Panc1 (cell line): ENCODE data around the gene PLAAT4.

ENCODE experiments used
- POLR2AphosphoS5 ChIP-seq: IDR thresholded peaks from 2 replicates; pipeline ENCODE4 v1.6.1; 2012; ENCODE audit warnings: mild to moderate bottlenecking, low read depth, low read length, moderate library complexity
- REST ChIP-seq, 2 experiments: IDR thresholded peaks; 2 replicates each; pipeline ENCODE4 v1.6.1; 2011 to 2012; ENCODE audit warnings: low read depth in 2 of 2, control low read depth in 1 of 2, low read length in 1 of 2, mild to moderate bottlenecking in 1 of 2, moderate library complexity in 1 of 2; ENCODE audit not compliant: insufficient read depth in 1 of 2
- TCF7L2 ChIP-seq: IDR thresholded peaks from 2 replicates; pipeline ENCODE4 v1.6.1; 2011; ENCODE audit warnings: mild to moderate bottlenecking, low read depth, low read length, inconsistent platforms
- TF ChIP-seq, protein P1 (sequence below): fragments of 450-650 bp; IDR thresholded peaks from 2 replicates; pipeline ENCODE4 v1.5.1; 2017; ENCODE audit warnings: mild to moderate bottlenecking

- TF ChIP-seq POLR2AphosphoS5 (no peak), REST (IDR thresholded peaks at IDR 0.05; ENCODE audit: insufficient read depth in 1 of 2, low read depth in 2 of 2, low read length in 1 of 2) (no peak), TCF7L2 (no peak)
- TF ChIP-seq, protein P1, sequence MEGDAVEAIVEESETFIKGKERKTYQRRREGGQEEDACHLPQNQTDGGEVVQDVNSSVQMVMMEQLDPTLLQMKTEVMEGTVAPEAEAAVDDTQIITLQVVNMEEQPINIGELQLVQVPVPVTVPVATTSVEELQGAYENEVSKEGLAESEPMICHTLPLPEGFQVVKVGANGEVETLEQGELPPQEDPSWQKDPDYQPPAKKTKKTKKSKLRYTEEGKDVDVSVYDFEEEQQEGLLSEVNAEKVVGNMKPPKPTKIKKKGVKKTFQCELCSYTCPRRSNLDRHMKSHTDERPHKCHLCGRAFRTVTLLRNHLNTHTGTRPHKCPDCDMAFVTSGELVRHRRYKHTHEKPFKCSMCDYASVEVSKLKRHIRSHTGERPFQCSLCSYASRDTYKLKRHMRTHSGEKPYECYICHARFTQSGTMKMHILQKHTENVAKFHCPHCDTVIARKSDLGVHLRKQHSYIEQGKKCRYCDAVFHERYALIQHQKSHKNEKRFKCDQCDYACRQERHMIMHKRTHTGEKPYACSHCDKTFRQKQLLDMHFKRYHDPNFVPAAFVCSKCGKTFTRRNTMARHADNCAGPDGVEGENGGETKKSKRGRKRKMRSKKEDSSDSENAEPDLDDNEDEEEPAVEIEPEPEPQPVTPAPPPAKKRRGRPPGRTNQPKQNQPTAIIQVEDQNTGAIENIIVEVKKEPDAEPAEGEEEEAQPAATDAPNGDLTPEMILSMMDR = no peak
These were observed 45.4 kb upstream of the PLAAT4 start for GRCh38 chr11:63491240-63491587.
